ENCODE data around the gene DPPA3. TPM values are rescaled to one million over a fixed set of nuclear protein-coding genes. Genes with fewer than 3 reads are reported as not detected.
"Not testable (repeated sequence)": the region's sequence is repeated elsewhere in the genome, so short reads cannot be mapped to it uniquely, and the experiment has no call there.

Gene DPPA3
- polyA plus RNA-seq, 6 donors from 2014 or later: not detected

DNA sequence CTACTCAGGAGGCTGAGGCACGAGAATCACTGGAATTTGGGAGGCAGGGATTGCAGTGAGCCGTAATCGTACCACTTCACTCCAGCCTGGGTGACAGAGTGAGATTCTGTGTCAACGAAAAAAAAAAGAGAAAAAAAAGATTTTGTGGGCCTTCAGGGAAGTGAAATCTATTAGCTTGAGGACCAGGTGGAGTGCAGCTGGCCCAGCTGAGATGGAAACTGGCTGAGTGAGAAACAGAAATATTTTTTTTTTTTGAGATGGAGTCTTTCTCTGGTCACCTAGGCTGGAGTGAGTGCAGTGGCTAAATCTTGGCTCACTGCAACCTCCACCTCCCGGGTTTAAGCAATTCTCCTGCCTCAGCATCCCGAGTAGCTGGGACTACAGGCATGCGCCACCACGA, 38.2 kb downstream of the DPPA3 start:
- Mint-ChIP-seq H3K27me3 (no peaks in the 10 kb centered on the region), H3K27ac (peak overlapping the region in 4 of 6 donors; percentile 9 to 83 (median 50)), H3K4me3 (peak overlapping the region in 4 of 8 donors; percentile 3 to 76 (median 33)), H3K9me3 (peaks cover 0 to 6% (median 3%) of the 10 kb centered on the region in 7 donors), H3K4me1 (peaks cover 8 to 35% (median 20%) of the 10 kb centered on the region in 3 donors), H3K36me3 (peaks cover 0 to 4% of the 10 kb centered on the region in 2 donors)
- DNase-seq: peak; percentile 7
- peak in 1 of 2 donors; percentile 33 for ATAC-seq (ENCODE audit: low read depth in 2 of 2)

DNA sequence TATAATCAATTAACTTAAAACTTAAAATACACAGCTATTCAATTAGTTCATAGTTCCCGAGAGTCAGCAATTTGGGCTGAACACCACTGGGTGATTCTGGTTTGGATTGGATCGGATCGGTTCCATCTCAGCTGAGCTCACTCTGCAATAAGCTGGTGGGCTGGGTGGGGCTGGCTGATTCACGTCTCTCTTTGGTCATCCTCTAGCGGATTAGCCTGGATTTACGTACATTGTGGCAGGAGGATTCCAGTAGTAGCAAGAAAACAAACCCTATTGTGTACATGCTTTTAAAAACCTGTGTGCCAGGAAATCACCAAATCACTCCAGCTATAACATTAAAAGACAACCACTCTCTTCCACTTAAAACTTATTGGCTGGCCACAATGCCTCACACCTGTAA, 39.1 kb downstream of the DPPA3 start:
- Mint-ChIP-seq H3K36me3 (peaks cover 0 to 4% of the 10 kb centered on the region in 2 donors), H3K4me1 (peaks cover 8 to 32% (median 20%) of the 10 kb centered on the region in 3 donors), H3K9me3 (peaks cover 0 to 6% (median 3%) of the 10 kb centered on the region in 7 donors), H3K27ac (peak overlapping the region in 3 of 6 donors; percentile 50 to 79 (median 65)), H3K27me3 (no peaks in the 10 kb centered on the region), H3K4me3 (peak overlapping the region in 1 of 8 donors; percentile 77)
- no peak for ATAC-seq (ENCODE audit: low read depth in 2 of 2)
- no peak for DNase-seq

DNA sequence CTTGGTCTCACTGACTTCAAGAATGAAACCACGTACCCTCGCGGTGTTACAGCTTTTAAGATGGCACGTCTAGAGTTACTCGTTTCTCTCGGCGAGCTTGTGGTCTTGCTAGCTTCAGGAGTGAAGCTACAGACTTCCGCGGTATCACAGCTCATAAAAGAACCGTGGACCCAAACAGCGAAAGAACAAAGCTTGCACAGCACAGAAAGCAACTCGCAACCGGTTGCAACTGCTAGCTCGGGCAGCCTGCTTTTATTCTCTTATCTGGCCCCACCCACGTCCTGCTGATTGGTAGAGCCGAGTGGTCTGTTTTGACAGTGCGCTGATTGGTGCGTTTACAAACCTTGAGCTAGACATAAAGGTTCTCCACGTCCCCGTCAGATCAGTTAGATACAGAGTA, 40.2 kb downstream of the DPPA3 start:
- no peak overlapping the region for H3K4me3 Mint-ChIP-seq
- H3K27ac Mint-ChIP-seq: peak overlapping the region in 1 of 6 donors; percentile 65

DNA sequence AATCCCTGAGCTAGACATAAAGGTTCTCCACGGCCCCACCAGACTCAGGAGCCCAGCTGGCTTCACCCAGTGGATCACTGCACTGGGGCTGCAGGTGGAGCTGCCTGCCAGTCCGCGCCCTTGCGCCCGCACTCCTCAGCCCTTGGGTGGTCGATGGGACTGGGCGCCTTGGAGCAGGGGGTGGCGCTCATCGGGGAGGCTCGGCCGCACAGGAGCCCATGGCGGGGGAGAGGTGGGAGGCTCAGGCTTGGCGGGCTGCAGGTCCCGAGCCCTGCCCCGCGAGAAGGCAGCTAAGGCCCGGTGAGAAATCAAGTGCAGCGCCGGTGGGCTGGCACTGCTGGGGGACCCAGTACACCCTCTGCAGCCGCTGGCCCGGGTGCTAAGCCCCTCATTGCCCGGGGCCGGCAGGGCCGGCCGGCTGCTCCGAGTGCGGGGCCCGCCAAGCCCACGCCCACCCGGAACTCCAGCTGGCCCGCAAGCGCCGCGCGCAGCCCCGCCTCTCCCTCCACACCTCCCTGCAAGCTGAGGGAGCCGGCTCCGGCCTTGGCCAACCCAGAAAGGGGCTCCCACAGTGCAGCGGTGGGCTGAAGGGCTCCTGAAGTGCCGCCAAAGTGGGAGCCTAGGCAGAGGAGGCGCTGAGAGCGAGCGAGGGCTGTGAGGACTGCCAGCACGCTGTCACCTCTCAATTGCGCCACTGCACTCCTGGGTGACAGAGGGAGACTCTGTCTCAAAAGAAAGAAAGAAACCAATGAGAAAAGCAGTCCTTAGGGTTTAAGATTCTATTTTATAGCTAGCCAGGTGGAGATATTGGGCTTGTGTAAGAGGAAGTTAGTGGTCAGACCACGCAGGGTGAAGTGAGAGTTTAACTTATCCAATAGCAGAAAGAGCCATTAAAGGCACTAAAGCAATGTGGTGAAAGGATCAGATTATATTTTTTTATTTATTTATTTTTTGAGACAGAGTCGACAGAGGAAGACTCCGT, 41.0 kb downstream of the DPPA3 start:
- Mint-ChIP-seq H3K27ac (peak overlapping the region in 3 of 6 donors; percentile 45 to 94 (median 46)), H3K4me1 (peaks cover 5 to 34% (median 16%) of the 10 kb centered on the region in 3 donors), H3K4me3 (peak overlapping the region in 4 of 8 donors; percentile 9 to 57 (median 36))
- ATAC-seq (ENCODE audit: low read depth in 2 of 2) (peak; percentile 58 to 70), DNase-seq (peak; percentile 5)
- H3K9me3 Mint-ChIP-seq, H3K27me3 Mint-ChIP-seq, H3K36me3 Mint-ChIP-seq: not testable (repeated sequence)

More for the DNA sequence above, 40.2 kb downstream of the DPPA3 start:
- DNase-seq (no peak), ATAC-seq (ENCODE audit: low read depth in 2 of 2) (no peak)
- Mint-ChIP-seq H3K4me1 (peaks cover 8 to 38% (median 20%) of the 10 kb centered on the region in 3 donors), H3K9me3 (peaks cover 0 to 6% (median 3%) of the 10 kb centered on the region in 7 donors), H3K36me3 (peaks cover 0 to 4% of the 10 kb centered on the region in 2 donors), H3K27me3 (no peaks in the 10 kb centered on the region)

DNA sequence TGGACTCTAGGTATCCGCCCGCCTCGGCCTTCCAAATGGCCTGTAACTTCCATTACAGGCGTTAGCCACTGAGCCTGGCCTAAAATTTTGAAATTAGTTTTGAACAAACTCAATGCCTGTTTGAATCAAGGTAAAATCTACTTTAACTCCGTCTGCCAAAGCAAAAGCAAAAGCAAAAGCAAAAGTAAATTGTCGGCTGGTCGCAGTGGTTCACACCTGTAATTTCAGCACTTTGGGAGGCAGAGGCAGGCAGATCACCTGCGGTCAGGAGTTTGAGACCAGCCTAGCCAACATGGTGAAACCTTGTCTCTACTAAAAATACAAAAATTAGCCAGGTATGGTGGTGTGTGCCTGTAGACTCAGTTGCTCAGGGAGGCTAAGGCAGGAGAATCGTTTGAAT, 44.4 kb downstream of the DPPA3 start:
- not testable (repeated sequence) for H3K36me3 Mint-ChIP-seq; DNase-seq; ATAC-seq (ENCODE audit: low read depth in 2 of 2); H3K9me3 Mint-ChIP-seq; H3K27ac Mint-ChIP-seq; H3K27me3 Mint-ChIP-seq
- peaks cover 4 to 20% (median 6%) of the 10 kb centered on the region in 3 donors for H3K4me1 Mint-ChIP-seq
- H3K4me3 Mint-ChIP-seq: peak overlapping the region in 6 of 8 donors; percentile 6 to 66 (median 55)

DNA sequence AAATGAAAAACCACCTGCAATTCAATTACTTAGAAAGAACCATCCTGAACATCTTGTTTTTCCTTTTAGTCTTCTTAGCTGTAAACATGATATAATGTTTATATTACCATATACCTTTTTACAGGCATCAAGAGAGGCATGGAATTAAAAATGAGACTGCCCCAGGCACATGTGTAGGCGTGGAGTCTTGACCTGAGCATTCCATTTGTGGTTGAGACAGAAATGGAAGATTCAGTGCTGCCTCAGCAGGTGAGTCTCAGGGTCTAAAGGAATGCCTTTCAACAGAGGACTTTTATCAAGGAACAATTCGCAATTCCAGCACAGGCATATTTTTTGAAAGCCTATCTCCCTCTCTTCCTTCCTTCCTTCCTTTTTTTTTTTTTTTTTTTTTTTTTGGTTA, 45.8 kb downstream of the DPPA3 start:
- Mint-ChIP-seq H3K27me3 (no peaks in the 10 kb centered on the region), H3K4me1 (peaks cover 4 to 20% (median 6%) of the 10 kb centered on the region in 3 donors), H3K4me3 (no peak overlapping the region), H3K9me3 (no peaks in the 10 kb centered on the region), H3K36me3 (no peaks in the 10 kb centered on the region), H3K27ac (no peak overlapping the region)
- ATAC-seq (ENCODE audit: low read depth in 2 of 2) (no peak), DNase-seq (no peak)

DNA sequence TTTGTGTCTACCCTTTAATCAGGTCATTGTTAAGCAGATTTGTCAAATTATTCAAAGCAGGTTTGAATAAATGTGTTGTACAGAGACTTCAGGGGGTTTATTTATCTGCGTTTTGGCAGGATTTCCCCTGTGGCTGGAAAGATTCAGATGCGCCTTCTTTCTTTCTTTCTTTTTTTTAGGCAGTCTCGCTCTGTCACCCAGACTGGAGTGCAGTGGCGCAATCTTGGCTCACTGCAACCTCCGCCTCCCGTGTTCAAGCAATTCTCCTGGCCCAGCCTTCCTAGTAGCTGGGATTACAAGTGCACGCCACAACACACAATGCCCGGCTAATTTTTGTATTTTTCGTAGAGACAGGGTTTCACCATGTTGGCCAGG, 47.5 kb downstream of the DPPA3 start:
- Mint-ChIP-seq H3K4me1 (peaks cover 0 to 12% (median 0%) of the 10 kb centered on the region in 3 donors), H3K4me3 (no peak overlapping the region), H3K9me3 (no peaks in the 10 kb centered on the region), H3K36me3 (no peaks in the 10 kb centered on the region), H3K27me3 (no peaks in the 10 kb centered on the region), H3K27ac (no peak overlapping the region)
- DNase-seq: no peak
- ATAC-seq (ENCODE audit: low read depth in 2 of 2): no peak

Other genes starting within 250 kb of the DPPA3 start
- gene CD163, start 207.7 kb upstream of the DPPA3 start, polyA plus RNA-seq (ENCODE audit: low read depth in 6 of 6): under 1 TPM in 3 of 6 donors, not detected in 3; 0.19 to 0.35 (median 0.32) TPM
- under 1 TPM in 1 of 6 donors, not detected in 5; 0.45 TPM for gene APOBEC1, start 45.5 kb upstream of the DPPA3 start, polyA plus RNA-seq (ENCODE audit: low read depth in 6 of 6)
- not detected for gene GDF3, start 15.7 kb upstream of the DPPA3 start, polyA plus RNA-seq (ENCODE audit: low read depth in 6 of 6)
- gene CLEC4C, start 35.9 kb downstream of the DPPA3 start, polyA plus RNA-seq (ENCODE audit: low read depth in 6 of 6): 10 to 100 TPM in 1 of 6 donors, 1 to 10 TPM in 4, under 1 TPM in 1; 0.61 to 13.4 (median 7.6) TPM
- gene NANOGNB, start 53.8 kb downstream of the DPPA3 start, polyA plus RNA-seq (ENCODE audit: low read depth in 6 of 6): not detected
- gene NANOG, start 78.0 kb downstream of the DPPA3 start, polyA plus RNA-seq (ENCODE audit: low read depth in 6 of 6): not detected
- under 1 TPM in 1 of 6 donors, not detected in 5; 0.58 TPM for gene SLC2A14, start 161.5 kb downstream of the DPPA3 start, polyA plus RNA-seq (ENCODE audit: low read depth in 6 of 6)
- gene SLC2A3, start 224.8 kb downstream of the DPPA3 start, polyA plus RNA-seq (ENCODE audit: low read depth in 6 of 6): 100 to 1,000 TPM in 5 of 6 donors, 10 to 100 TPM in 1; 86.8 to 234 (median 144) TPM